ENCODE measurements around the gene PLXNA4.

PLXNA4 gene

DNA sequence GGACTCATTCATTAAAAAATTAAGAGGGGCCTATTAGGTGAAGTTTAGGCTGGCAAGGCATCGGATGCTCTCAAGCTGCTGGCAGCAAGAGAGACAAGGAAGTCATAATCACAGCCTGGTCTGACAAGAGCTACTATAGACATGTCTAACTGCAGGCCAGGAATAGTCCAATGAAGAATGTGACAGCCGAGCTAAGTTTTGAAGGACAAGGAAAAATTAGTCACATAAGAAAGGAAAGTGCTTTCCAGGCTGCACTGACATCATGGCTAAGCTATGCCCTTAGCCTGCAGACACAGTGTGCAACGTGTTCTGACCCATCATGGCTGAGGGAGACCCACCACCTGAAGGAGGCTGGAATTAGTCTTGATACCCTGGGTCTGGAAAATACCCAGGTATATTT lies 281.1 kb downstream of the PLXNA4 start:
- peak; percentile 27 for DNase-seq

DNA sequence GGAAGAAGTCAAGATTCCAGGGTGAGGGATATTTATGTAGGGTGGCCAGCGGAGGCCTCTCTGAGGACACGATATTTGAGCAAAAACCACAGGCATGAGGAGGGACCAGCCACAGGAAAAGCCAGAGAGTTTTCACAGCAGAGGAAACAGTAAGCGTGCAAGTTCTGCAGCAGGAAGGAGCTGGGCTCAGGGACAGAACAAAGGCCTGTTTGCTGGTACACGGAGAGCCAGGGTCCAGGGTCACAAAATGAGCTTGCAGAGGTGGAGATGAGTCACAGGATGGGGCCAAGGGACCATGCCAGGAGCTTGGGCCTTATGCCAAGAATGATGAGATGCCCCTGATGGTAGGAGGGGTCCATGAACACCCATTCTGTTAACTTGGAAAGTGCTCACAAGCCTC lies 283.5 kb downstream of the PLXNA4 start:
- DNase-seq, result peak; percentile 43

GRCh38 chr7:132291481-132291880 lies 284.8 kb downstream of the PLXNA4 start:
- peak; percentile 10 for DNase-seq

GRCh38 chr7:132290021-132290420 lies 286.2 kb downstream of the PLXNA4 start:
- no peak for DNase-seq

- no peak for DNase-seq
Observed at GRCh38 chr7:132286836-132287235, 289.4 kb downstream of the PLXNA4 start.

- no peak for DNase-seq
Observed at GRCh38 chr7:132280335-132280734, 295.9 kb downstream of the PLXNA4 start.

DNA sequence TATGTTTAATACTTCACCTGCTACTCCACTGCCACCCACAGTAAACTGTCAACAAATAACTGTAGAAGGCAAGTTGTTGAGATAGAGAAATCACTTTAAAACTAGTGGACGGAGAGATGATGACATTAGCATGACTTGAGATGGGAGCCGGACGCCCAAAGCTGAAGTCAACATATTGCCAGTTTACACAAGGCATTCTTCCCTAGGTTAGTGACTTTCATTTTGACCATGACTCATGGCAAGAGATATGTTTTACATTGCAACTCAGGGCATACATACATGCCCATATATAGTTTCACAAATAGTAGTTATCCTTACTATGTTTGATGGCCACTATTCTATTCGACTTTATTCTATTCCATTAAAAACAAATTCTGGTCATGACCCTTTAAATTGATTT lies 296.6 kb downstream of the PLXNA4 start:
- peak; percentile 40 for DNase-seq

DNA sequence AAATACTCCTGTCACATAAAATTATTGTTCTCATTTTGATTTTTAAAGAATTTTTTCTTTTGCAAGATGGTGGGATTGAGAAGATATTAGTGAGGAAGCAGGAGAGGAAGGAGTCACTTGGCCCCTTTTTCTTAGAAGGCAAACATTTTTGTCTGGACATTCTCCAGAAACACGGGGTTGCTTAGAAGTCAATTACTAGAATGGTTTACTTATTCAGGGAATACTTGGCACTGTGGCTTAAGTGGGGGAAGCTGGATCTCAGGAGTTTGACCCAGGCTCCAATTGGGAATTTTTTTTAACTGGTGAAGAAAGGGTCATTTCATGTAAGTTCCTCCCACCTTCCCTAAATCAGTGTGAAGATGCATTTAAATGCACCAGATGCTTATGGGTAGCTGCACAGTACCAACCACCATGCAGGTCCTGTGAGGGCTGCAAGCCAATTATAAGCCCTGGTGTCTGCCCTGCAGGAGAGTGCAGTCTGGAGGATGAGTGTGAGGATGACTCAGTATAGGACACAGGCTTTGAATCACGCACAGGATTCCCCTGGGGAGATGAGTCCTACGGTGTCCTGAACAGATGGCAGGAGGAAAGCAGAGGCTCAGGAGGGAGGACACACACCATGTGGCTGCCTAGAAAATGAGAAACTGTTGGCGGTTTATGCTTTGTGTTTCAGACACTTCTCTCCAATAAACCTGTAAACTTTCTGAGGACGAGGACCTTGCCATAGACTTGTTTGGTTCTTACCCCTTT lies 299.1 kb downstream of the PLXNA4 start:
- DNase-seq, result peak; percentile 89

- DNase-seq, result no peak
Observed at GRCh38 chr7:132276234-132276630, 300.0 kb downstream of the PLXNA4 start.

DNA sequence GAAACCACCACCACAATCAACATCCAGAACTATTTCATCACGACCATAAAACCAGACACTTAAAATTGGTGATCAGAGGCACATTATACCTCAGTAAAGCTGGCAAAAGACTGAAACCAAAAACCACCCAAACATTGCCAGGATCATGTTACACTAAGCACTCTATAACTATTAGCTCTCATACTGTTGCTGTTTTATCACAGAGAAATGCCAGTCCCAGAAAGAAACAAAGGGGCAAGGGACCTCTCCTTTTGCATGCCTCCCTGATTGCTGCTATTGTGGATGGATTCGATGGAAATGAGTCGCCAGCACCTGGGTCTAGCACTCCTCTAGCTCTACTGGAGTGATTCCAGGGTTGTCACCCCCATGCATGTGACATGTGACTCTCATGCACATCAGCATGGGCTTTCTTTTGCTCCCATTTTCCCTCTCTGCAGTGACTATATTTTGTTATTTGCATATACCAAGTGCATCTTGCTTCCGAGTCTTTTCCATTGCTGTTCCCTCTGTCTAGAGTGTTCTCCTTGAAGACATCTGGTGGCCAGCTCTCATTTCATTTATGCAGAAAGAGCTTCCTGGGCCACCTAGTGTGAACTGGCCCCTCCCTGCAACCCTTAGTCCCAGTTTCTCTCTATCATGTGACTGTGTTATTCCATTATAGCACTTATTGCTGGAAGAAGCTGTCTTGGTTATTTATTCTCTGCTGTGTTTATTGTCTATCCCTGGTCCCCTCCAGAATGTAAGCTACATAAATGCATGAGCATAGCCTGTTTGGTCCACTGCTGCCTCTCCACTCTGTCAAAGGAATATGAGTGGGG lies 300.6 kb downstream of the PLXNA4 start:
- DNase-seq, result no peak

GRCh38 chr7:132272763-132273371 lies 303.4 kb downstream of the PLXNA4 start:
- no peak for DNase-seq

DNA sequence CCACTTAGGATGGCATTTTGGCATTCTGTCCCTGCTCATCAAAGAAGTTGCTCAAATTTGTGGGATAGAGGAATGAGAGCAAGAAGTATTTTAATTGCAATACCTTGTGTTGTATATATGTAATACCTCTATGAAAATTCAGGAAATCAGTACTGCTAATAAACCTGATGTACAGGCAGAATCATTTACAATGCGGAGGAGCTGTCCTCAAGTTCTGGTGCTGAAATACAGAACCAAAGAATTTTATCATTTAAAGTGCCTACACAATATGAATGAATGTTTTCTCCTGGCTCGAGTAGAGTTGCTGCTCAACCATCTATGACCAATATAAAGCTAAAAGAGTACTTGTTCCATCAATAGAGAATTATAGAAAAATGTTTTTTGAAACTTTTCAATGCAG lies 305.8 kb downstream of the PLXNA4 start:
- peak; percentile 27 for DNase-seq

GRCh38 chr7:132269718-132270117 lies 306.6 kb downstream of the PLXNA4 start:
- DNase-seq, result no peak

DNA sequence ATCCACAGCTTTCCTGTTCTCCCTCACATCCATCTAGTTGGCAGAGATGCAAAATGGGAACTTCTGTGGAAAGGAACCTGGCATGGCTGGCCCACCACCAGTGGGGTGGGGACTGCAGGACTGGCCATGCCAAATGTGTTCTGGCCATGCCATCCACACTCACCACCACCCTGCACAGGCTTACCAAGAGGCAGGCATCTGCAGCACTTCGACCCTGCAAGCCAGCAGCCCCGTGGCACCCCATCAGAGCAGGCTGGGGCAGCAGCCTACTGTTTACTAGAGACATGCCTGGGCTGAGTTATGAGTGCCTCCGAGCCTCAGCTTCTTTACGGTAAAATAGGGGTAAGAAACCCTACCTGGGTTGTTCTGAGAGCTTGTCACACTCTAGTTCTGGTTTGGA lies 313.1 kb downstream of the PLXNA4 start:
- DNase-seq, result no peak

- no peak for DNase-seq
Observed at GRCh38 chr7:132262160-132262470, 314.2 kb downstream of the PLXNA4 start.

DNA sequence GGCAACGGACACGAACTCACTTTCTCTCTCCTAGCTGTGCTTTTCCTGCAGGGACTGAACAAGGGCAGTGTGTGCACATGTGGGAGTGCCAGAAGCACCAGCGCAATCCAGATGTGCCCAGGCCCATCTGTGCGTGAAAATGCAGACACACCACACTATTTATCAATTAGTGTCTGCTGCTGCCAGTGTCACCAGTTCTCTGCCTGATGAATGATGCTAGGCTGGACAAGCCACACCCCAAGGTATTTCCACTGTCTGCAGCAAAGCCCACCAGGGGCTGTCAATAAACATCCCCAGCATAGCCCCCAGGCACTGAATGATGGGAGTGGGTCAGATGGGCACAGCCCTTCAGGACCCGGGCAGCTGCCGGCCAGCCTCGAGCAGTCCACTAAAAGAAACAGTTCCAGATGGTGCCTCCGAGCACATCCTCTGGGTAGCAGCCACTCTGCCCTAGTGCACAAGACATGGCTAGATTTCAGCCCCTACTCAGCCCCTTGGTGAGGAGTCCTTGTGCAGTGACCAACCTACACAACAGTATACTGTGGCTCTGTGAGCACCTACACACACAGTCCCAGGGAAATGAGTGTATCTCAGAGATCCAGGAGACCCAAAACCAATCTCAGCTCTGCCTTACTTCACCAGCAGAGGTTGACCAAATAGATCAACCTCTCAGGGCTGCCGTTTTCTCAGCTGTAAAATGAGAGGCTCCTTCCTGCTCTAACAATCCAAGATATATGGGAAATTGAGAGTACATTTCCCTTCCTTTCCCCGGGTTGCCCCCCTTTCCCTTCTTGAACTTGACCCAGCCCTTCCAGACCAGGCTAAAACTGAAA lies 314.7 kb downstream of the PLXNA4 start:
- DNase-seq, result no peak

- DNase-seq, result no peak
Observed at GRCh38 chr7:132258231-132258630, 318.0 kb downstream of the PLXNA4 start.

- peak; percentile 53 for DNase-seq
Observed at GRCh38 chr7:132257253-132257652, 319.0 kb downstream of the PLXNA4 start.

GRCh38 chr7:132256721-132257212 lies 319.5 kb downstream of the PLXNA4 start:
- no peak for DNase-seq

DNA sequence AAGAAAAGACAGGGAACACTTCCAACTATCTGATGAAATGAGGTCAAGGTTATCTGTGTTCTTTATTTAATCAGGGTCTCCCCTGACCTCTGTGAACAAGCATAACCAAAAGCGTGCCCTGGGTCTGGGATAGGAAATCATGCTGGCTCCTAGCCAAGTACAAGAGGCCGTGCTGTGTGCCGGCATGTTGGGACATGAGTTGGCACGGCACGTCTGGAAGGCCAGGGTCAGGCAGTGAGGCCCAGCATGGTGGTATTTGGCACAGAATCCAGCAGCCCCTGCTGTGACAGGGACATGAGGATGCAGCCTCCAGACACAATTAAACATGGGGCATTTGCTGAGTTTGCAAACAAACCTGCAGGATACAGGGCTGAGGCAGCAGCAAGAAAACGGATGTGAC lies 320.4 kb downstream of the PLXNA4 start:
- DNase-seq, result no peak

DNA sequence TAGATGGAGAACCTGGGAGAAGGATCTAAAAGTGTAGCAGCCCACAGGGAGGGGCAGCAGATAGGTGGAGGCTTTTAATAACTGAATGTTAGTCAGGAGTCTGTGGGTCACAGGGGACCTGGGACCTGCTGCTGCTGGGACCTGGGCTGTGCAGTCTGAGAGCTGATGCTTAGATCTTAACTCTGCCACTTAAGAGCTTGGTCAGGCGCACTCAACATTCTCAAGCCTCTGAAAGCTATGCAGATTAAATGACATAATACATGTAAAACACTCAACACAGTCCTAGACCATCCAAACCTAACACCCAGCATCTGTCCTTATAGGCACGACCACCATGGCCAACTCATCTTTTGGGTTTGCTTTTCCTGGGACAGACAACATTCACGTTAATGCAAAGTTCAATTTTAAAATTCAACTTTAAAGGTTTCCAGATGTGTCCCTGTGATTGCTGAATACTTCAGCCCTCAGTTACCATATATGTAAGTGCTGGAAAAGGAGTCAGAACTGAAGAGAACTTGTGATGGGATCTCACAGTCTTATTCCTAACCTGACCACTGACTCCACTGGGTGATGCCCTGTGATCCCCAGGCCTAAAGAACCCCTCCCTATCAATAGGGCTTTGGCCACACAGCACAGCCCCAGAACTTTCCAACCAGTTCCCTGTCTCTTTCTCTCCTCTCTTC lies 321.0 kb downstream of the PLXNA4 start:
- no peak for DNase-seq

- no peak for DNase-seq
Observed at GRCh38 chr7:132254455-132254854, 321.8 kb downstream of the PLXNA4 start.

GRCh38 chr7:132252793-132253100 lies 323.5 kb downstream of the PLXNA4 start:
- no peak for DNase-seq
